SK-N-SH (cell line): Measurements from ENCODE around the gene HBZ. TPM values are rescaled to one million over a fixed set of nuclear protein-coding genes. Genes with fewer than 3 reads are reported as not detected.

Experiments used
- CTCF ChIA-PET: fragments of 300-600, 350-600 bp; formaldehyde crosslinking; extraction: SDS; loops from one replicate; lab custom pipeline; 2021; lab: Yijun Ruan, JAX
- POLR2A ChIA-PET: fragments of 350-600 bp; sonication (Branson Sonifier 250); formaldehyde crosslinking; extraction: SDS; loops from one replicate; lab custom pipeline; 2020; ENCODE audit warnings: antibody characterized with exemption, inconsistent platforms; lab: Yijun Ruan, JAX
- DNase-seq: peaks from one replicate; pipeline ENCODE4 v3.0.0; 2012
- H2AFZ ChIP-seq: fragments of 200-600 bp; sonication (generic); 2 replicates; pipeline ENCODE4 v1.8.1; 2016; ENCODE audit warnings: antibody characterized with exemption, mild to moderate bottlenecking, low read depth
- H3F3A ChIP-seq: fragments of 200-600 bp; sonication (generic); replicated peaks from 2 replicates; pipeline ENCODE3; 2016; ENCODE audit warnings: antibody characterized with exemption, mild to moderate bottlenecking; ENCODE audit not compliant: insufficient read depth
- H3K27ac ChIP-seq, 2 experiments: fragments of 200-500 bp in 1 of 2; fragments of 200-600 bp in 1 of 2; sonication (Bioruptor generic) in 1 of 2; sonication (generic), shearing (Covaris generic) in 1 of 2; 2 replicates each; pipeline versions ENCODE4 v1.5.1 to v1.6.1; 2014 to 2016; ENCODE audit warnings: low read depth in 2 of 2, inconsistent platforms in 1 of 2, low read length in 1 of 2, mild to moderate bottlenecking in 1 of 2, mixed read lengths in 1 of 2
- H3K27me3 ChIP-seq: fragments of 200-600 bp; sonication (generic), shearing (Covaris generic); 2 replicates; pipeline ENCODE4 v1.6.1; 2016; ENCODE audit warnings: mixed run types; ENCODE audit not compliant: insufficient read depth
- H3K36me3 ChIP-seq, 2 experiments: fragments of 200-500 bp in 1 of 2; fragments of 200-600 bp in 1 of 2; sonication (Bioruptor generic) in 1 of 2; sonication (generic) in 1 of 2; replicated peaks in 1 of 2; 2 replicates each; pipeline versions ENCODE3 to v1.5.1; 2014 to 2016; ENCODE audit warnings: low read length in 1 of 2, mild to moderate bottlenecking in 1 of 2; ENCODE audit not compliant: insufficient read depth in 2 of 2, control insufficient read depth in 1 of 2
- H3K4me1 ChIP-seq, 2 experiments: fragments of 200-500 bp in 1 of 2; fragments of 200-600 bp in 1 of 2; sonication (Bioruptor generic) in 1 of 2; sonication (generic), shearing (Covaris generic) in 1 of 2; 2 replicates each; pipeline versions ENCODE4 v1.5.1 to v1.6.1; 2014 to 2016; ENCODE audit warnings: low read depth in 1 of 2, low read length in 1 of 2, mixed run types in 1 of 2; ENCODE audit not compliant: insufficient read depth in 2 of 2, control insufficient read depth in 1 of 2
- H3K4me2 ChIP-seq: fragments of 200-600 bp; sonication (generic), shearing (Covaris generic); 2 replicates; pipeline ENCODE4 v1.6.1; 2017; ENCODE audit warnings: mixed run types
- H3K4me3 ChIP-seq, 2 experiments: fragments of 200-500 bp in 1 of 2; fragments of 200-600 bp in 1 of 2; sonication (Bioruptor generic) in 1 of 2; sonication (generic), shearing (Covaris generic) in 1 of 2; 2 replicates each; pipeline versions ENCODE4 v1.5.1 to v1.8.1; 2014 to 2016; ENCODE audit warnings: low read depth in 2 of 2, inconsistent platforms in 1 of 2, low read length in 1 of 2, mild to moderate bottlenecking in 1 of 2, mixed read lengths in 1 of 2, moderate library complexity in 1 of 2
- H3K79me2 ChIP-seq: fragments of 200-600 bp; sonication (generic); 2 replicates; pipeline ENCODE4 v1.8.1; 2017; ENCODE audit warnings: mild to moderate bottlenecking; ENCODE audit not compliant: insufficient read depth
- H3K9ac ChIP-seq: fragments of 200-600 bp; sonication (generic); 2 replicates; pipeline ENCODE4 v1.6.1; 2017; ENCODE audit warnings: mixed run types
- H3K9me2 ChIP-seq: fragments of 200-600 bp; sonication (generic); 2 replicates; pipeline ENCODE4 v1.6.1; 2017; ENCODE audit warnings: mixed run types
- H3K9me3 ChIP-seq: fragments of 200-600 bp; sonication (generic); 2 replicates; pipeline ENCODE4 v1.6.1; 2017; ENCODE audit warnings: mixed run types, mild to moderate bottlenecking, moderate library complexity
- H4K20me1 ChIP-seq: fragments of 200-600 bp; sonication (generic); 2 replicates; pipeline ENCODE4 v1.6.1; 2017; ENCODE audit warnings: mild to moderate bottlenecking, mixed run types; ENCODE audit not compliant: insufficient read depth
- CHD2 ChIP-seq: fragments of 150-350 bp; IDR thresholded peaks from 2 replicates; pipeline ENCODE4 v1.6.1; 2018; ENCODE audit warnings: low read length; ENCODE audit not compliant: partially characterized antibody
- CTCF ChIP-seq: fragments of 200-600 bp; sonication (generic); IDR thresholded peaks from 2 replicates; pipeline ENCODE4 v1.6.1; 2017; ENCODE audit warnings: antibody characterized with exemption, mild to moderate bottlenecking, moderate library complexity
- JUND ChIP-seq: IDR thresholded peaks from 2 replicates; pipeline ENCODE4 v1.4.0; 2012
- MEF2A ChIP-seq: IDR thresholded peaks from 2 replicates; pipeline ENCODE4 v1.4.0; 2012; ENCODE audit warnings: low read depth, borderline replicate concordance
- POLR2AphosphoS5 ChIP-seq: IDR thresholded peaks from 2 replicates; pipeline ENCODE4 v1.6.1; 2012; ENCODE audit warnings: low read depth, low read length
- RAD21 ChIP-seq: IDR thresholded peaks from 2 replicates; pipeline ENCODE4 v1.6.1; 2012; ENCODE audit warnings: mild to moderate bottlenecking, low read length
- RCOR1 ChIP-seq: fragments of 150-350 bp; IDR thresholded peaks from 2 replicates; pipeline ENCODE4 v1.6.1; 2017; ENCODE audit warnings: antibody characterized with exemption, low read length
- SIN3A ChIP-seq: IDR thresholded peaks from 2 replicates; pipeline ENCODE4 v1.6.1; 2012; ENCODE audit warnings: low read depth, mild to moderate bottlenecking, low read length, moderate library complexity, borderline replicate concordance
- SMC3 ChIP-seq: IDR thresholded peaks from 2 replicates; pipeline ENCODE4 v1.6.1; 2012; ENCODE audit warnings: low read depth, low read length, improper control_type of control experiment
- USF1 ChIP-seq: IDR thresholded peaks from 2 replicates; pipeline ENCODE4 v1.4.0; 2012; ENCODE audit warnings: low read depth, borderline replicate concordance
- USF2 ChIP-seq: fragments of 150-350 bp; IDR thresholded peaks from 2 replicates; pipeline ENCODE4 v1.6.1; 2017; ENCODE audit warnings: antibody characterized with exemption, low read length, low read depth, borderline replicate concordance
- ZBTB33 ChIP-seq: IDR thresholded peaks from 2 replicates; pipeline ENCODE4 v1.4.0; 2012; ENCODE audit warnings: low read depth, borderline replicate concordance
- WGBS: methylation state at CpG from one replicate; pipeline ENCODE4 v1.1.6; 2017; ENCODE audit warnings: low lambda C conversion rate; 5-methylcytosine and 5-hydroxymethylcytosine counted together
- polyA plus RNA-seq, 3 experiments: library from polyadenylated mRNA; depleted of rRNA; stranded (reverse); fragments of >200 nt; gene quantifications; 2 replicates each; pipeline ENCODE4 v1.2.3, GENCODE V29; 2012

Gene HBZ
- polyA plus RNA-seq, 1 of the 3 experiments (the other 2 are of a cell fraction), result not detected

- Histone ChIP-seq H3F3A (no peaks in the 10 kb centered on the region), H2AFZ (no peak overlapping the region), H4K20me1 (no peaks in the 10 kb centered on the region), H3K4me3 (no peak overlapping the region), H3K4me1 (no peaks in the 10 kb centered on the region; a peak in 1 of 4 replicates), H3K79me2 (no peaks in the 10 kb centered on the region), H3K9me3 (no peaks in the 10 kb centered on the region), H3K27ac (no peak overlapping the region), H3K9ac (no peak overlapping the region), H3K9me2 (no peaks in the 10 kb centered on the region), H3K4me2 (no peak overlapping the region), H3K27me3 (no peaks in the 10 kb centered on the region), H3K36me3 (peaks cover 10 to 14% of the 10 kb centered on the region in 2 experiments)
- ChIA-PET POLR2A (no interaction called here), CTCF (interaction anchor here (1.6 to 27.8 kb wide), 9 partner anchors 8 to 257 kb away, joined by 5 to 793 read pairs (median 55); partner anchors contain the start of genes HBQ1 and RHBDF1)
- no peak for DNase-seq
- WGBS, result 94% methylated on average over 6 of the region's 6 CpGs
- no peak for TF ChIP-seq RCOR1
These were observed 46.9 kb upstream of the HBZ start for GRCh38 chr16:105521-105920.

- H3K27ac ChIP-seq, result no peak overlapping the region
- H3F3A ChIP-seq, result no peaks in the 10 kb centered on the region
- no peaks in the 10 kb centered on the region for H3K9me2 ChIP-seq
- no peaks in the 10 kb centered on the region for H3K27me3 ChIP-seq
- no peaks in the 10 kb centered on the region for H3K9me3 ChIP-seq
- H3K36me3 ChIP-seq, result peaks cover 12 to 24% of the 10 kb centered on the region in 2 experiments
- WGBS, result 33% methylated on average over 6 of the region's 6 CpGs
- H2AFZ ChIP-seq, result no peak overlapping the region
- no peak overlapping the region for H3K4me2 ChIP-seq
- TF ChIP-seq SMC3 (peak; percentile 81), CHD2 (no peak), RAD21 (peak; percentile 83), CTCF (peak; percentile 84)
- peak; percentile 79 for DNase-seq
- H3K79me2 ChIP-seq, result no peaks in the 10 kb centered on the region
- H3K9ac ChIP-seq, result no peak overlapping the region
- no peaks in the 10 kb centered on the region for H4K20me1 ChIP-seq
- no peak overlapping the region; a peak in 1 of 4 replicates for H3K4me3 ChIP-seq
- ChIA-PET POLR2A (interaction anchor here (0.6 to 1.1 kb wide), 2 partner anchors 73 to 162 kb away, joined by 3 read pairs; partner anchors contain the start of gene HBQ1), CTCF (interaction anchor here (0.6 to 27.8 kb wide), 51 partner anchors 9 to 264 kb away, joined by 3 to 793 read pairs (median 5); partner anchors contain the start of genes AXIN1, FAM234A, HBM and HBQ1)
- no peaks in the 10 kb centered on the region; a peak in 1 of 4 replicates for H3K4me1 ChIP-seq
These were observed 45.7 kb upstream of the HBZ start for GRCh38 chr16:106623-107324.

GRCh38 chr16:112153-112840 lies 40.1 kb upstream of the HBZ start:
- CTCF ChIA-PET, result interaction anchor here (1.3 to 1.5 kb wide), 2 partner anchors 15 to 249 kb away, joined by 4 to 8 read pairs; no protein-coding TSS in a partner anchor
- Histone ChIP-seq H3K9me3 (no peaks in the 10 kb centered on the region), H3K79me2 (no peaks in the 10 kb centered on the region), H4K20me1 (peaks cover 7% of the 10 kb centered on the region; the same call in 1 of the 2 replicates), H3K9me2 (no peaks in the 10 kb centered on the region), H3K9ac (no peak overlapping the region), H3K4me2 (0 out of 2 replicates have a peak overlapping the region, but pooled peaks have one; percentile 34), H3K4me1 (peaks cover 0 to 18% of the 10 kb centered on the region in 2 experiments; a peak in 3 of 4 replicates), H3F3A (no peaks in the 10 kb centered on the region), H3K27ac (no peak overlapping the region; a peak in 1 of 4 replicates), H2AFZ (no peak overlapping the region), H3K36me3 (peaks cover 24 to 30% of the 10 kb centered on the region in 2 experiments), H3K4me3 (no peak overlapping the region), H3K27me3 (no peaks in the 10 kb centered on the region)
- no peak for DNase-seq
- POLR2A ChIA-PET, result no interaction called here
- WGBS, result 95% methylated on average over 21 of the region's 21 CpGs
- TF ChIP-seq USF2, result no peak
- no peak for TF ChIP-seq ZBTB33
- TF ChIP-seq MEF2A, result no peak
- TF ChIP-seq SIN3A, result no peak
- no peak for TF ChIP-seq JUND
- no peak for TF ChIP-seq RCOR1
- TF ChIP-seq USF1, result no peak
- TF ChIP-seq POLR2AphosphoS5, result no peak
